SIG-M5 treated with dmso at 0.1 percent for 504 hours (cell line): ENCODE measurements around the gene TMEM183A.

Experiments
- DNase-seq: peaks from one replicate; lab custom pipeline; 2025; ENCODE audit not compliant: unreplicated experiment; lab: John Stamatoyannopoulos, UW

The TMEM183A gene

DNA sequence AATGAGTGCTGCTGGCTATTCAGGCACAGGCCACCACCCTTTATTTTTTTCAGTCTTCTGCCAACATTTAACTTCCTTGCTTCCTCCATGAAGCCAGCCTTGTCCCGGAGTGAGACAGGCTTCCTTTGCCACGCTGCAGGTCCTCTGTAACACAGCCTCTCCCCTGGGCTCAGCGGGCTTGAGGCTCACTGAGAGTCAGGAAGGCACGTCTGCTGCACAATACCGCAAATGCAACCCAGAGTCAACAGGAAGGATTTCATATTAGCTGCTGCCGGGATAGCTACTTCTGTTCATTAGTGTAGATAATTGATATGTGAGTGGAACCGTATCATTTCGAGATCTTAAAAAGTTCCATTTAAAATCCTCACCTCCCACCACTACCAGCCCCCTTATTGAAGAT, 56.1 kb downstream of the TMEM183A start:
- no peak for DNase-seq

DNA sequence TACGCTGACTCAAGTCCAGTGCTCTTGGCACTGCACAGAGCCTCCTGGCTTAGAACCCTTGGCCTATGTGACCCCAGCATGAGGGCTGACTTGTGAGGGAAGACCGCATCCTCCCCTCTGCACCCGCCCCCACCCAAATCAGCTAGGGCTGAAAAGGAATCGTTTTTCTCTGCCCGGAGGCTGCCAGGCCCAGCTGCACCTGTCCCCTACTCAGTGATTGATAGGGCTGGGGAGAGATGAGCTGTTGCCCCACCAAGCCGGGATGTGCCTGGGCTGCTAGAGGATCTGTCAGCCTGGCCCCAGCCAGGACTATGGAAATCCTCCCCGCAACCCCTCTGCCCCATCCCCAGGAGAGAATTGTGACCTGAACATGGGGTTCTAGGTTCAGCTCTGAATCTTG, 58.0 kb downstream of the TMEM183A start:
- no peak for DNase-seq

DNA sequence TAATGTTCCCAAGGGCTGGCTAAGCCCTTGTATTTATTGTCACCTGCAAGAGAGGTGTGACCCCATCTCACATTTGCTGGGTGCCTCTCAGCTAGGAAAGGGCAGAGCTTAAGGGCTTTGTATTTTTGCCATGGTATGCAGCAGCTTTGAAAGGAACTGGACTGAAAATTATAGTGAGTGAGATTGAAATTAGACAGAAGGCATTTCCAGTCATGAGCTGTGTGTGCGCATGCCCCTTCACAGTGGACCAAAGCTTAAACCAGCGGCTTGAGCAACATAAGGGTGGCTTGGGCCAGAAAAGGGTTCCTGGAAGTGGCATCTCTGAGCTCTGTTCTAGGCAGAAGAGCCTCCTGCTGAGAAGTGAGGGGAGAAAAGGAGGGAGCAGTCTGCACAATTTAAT, 58.8 kb downstream of the TMEM183A start:
- no peak for DNase-seq

DNA sequence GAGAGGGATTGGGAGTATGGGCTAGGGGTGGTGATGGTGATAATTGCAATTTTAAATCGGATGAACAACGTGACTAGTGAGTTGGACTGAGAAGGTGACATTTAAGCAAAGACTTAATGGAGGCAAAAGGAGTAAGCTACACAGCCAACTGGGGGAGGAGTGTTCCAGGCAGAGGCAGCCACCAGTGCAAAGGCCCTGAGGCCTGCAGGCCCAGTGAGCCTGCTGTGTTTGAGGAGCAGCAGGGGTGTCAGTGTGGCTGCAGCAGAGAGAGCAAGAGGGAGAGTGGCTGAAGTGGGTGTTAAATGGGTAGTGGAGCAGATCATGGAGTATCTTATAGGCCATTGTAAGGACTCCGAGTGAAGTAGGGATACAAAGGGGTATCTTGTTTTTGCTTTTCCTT, 59.8 kb downstream of the TMEM183A start:
- DNase-seq, result no peak

DNA sequence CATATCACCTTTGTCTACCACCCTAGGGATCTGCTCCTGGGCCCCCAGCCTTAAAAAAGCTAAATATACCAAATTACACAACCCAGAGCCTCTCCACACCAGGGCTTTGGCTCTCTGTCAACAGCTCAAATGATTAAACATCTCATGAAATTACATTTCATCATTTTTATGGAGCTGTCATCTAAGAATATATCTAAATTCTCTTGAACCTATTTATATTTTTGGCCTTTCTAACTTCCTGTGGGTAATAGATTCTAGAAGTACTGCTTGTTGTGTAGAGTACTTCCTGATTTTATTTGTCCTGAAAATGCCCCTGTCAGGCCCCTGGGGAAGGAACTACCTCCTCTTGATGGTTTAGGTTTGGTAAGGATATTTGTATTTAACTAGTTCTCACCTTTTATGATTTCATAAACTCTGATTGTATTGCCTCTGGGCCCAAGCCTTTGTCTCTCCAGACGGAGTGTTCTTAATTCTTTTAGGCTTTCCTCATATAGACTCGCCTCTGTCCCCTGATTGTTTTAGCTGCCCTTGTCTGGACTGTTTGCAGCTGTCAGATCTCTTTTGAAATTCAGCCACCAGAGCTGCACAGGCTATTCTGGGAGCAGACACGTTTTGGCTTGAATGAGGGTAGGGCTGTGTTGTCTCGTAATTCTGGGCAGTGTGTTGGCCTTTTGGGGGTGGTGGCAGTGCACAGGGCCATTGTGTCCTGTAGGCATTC, 62.0 kb downstream of the TMEM183A start:
- peak; percentile 96 for DNase-seq

DNA sequence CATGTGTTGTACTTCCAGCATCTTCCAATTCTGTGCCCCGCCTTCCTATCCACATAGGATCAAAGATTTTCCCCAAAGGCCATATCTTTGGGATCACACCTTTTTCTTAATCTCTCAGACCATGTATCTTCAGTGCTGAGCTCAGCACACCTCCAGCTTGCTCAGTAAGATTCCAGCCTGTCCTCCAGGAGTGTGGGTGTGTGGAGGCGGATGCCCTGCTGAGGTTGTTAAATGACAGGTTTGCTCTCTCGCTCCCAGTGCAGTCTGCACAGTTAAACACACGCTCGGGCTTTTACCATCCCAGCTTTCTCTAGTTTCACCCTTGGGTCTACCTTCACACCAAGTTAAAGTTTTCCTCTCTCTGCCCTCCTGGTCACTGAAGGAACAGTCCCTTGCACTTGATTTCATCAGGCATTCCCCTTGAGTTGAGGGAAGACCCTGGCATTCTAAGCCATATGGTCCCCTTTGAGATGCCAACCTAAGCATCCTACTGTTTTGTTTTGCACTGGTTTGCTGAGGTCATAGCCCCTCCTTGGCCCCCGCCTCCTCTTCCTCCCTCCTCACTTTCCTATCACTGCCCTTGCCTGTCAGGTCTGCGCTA, 64.9 kb downstream of the TMEM183A start:
- no peak for DNase-seq

DNA sequence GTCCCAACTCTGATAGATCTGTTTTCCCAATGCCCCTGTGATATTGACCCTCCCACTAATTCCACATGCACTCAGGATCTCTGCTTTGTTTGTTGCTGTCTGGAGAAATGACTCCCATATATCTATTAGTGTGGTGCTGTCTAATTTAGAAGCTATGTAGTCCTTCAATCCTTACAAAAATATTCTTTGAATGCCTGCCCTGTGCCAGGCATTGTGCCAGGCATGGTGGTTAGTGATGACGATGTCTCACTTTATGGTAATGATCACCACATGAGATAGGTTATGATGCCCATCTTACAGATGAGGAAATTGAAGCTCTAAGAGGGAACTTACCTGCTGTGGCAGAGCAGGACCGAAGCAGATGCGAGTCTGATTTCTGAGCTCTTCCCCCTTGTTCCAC, 65.7 kb downstream of the TMEM183A start:
- no peak for DNase-seq

DNA sequence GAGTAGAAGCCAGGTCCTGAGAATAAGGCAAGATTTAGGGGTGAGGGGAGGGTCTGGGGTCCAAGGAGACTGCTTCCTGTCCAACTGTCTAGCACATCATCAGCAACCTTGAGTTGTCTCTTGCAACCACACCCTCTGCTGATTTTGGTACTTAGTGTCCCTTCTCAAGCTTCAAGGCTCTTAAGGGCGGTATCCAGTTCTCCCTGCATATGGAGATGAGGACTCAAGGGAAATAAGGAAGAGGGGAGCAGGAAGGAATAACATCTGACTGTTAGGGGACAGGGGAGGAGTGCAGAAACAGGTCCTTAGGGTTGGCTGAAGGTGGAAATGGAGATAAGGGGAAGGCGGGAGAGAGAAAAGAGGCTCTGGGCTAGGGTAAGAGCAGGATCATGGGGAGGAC, 66.3 kb downstream of the TMEM183A start:
- DNase-seq, result no peak
